GM12878 (cell line): ENCODE measurements around the gene HAUS6. TPM values are rescaled to one million over a fixed set of nuclear protein-coding genes. Genes with fewer than 3 reads are reported as not detected.

ENCODE experiments used
- BACH1 ChIP-seq: fragments of 450-650 bp; IDR thresholded peaks from 2 replicates; pipeline ENCODE4 v1.6.1; 2017; ENCODE audit warnings: mild to moderate bottlenecking, borderline replicate concordance
- EGR1 ChIP-seq, 2 experiments: IDR thresholded peaks; 1 replicate in 1 of 2; 2 replicates in 1 of 2; pipeline ENCODE4 v1.6.1; 2011 to 2012; ENCODE audit warnings: low read depth in 2 of 2, low read length in 2 of 2, borderline replicate concordance in 1 of 2, mild to moderate bottlenecking in 1 of 2, moderate library complexity in 1 of 2
- EZH2 ChIP-seq: IDR thresholded peaks from 2 replicates; pipeline ENCODE4 v1.6.1; 2012; ENCODE audit warnings: low read depth, mild to moderate bottlenecking, control low read depth, inconsistent platforms, low read length, borderline replicate concordance; ENCODE audit not compliant: control insufficient read depth
- MXI1 ChIP-seq: fragments of 150-350 bp; IDR thresholded peaks from 2 replicates; pipeline ENCODE4 v1.6.1; 2011; ENCODE audit warnings: low read depth, mild to moderate bottlenecking, inconsistent platforms, low read length, improper control_type of control experiment
- NBN ChIP-seq: fragments of 450-650 bp; IDR thresholded peaks from 2 replicates; pipeline ENCODE4 v1.6.1; 2016
- PAX8 ChIP-seq: fragments of 450-650 bp; IDR thresholded peaks from 2 replicates; pipeline ENCODE4 v1.6.1; 2017; ENCODE audit warnings: mild to moderate bottlenecking, moderate library complexity
- PBX3 ChIP-seq: IDR thresholded peaks from 2 replicates; pipeline ENCODE4 v1.6.1; 2011; ENCODE audit warnings: mild to moderate bottlenecking, low read depth, low read length, moderate library complexity; ENCODE audit not compliant: insufficient replicate concordance
- PKNOX1 ChIP-seq: fragments of 450-650 bp; IDR thresholded peaks from 2 replicates; pipeline ENCODE4 v1.6.1; 2016; ENCODE audit warnings: mild to moderate bottlenecking
- RB1 ChIP-seq: fragments of 450-650 bp; formaldehyde crosslinking; IDR thresholded peaks from 2 replicates; pipeline ENCODE4 v1.6.1; 2017; ENCODE audit warnings: mild to moderate bottlenecking, borderline replicate concordance
- RFX5 ChIP-seq: IDR thresholded peaks from 2 replicates; pipeline ENCODE4 v1.6.1; 2011; ENCODE audit warnings: low read depth, low read length, improper control_type of control experiment
- SIN3A ChIP-seq: IDR thresholded peaks from 2 replicates; pipeline ENCODE4 v1.6.1; 2012; ENCODE audit warnings: low read depth, low read length, improper control_type of control experiment
- SIX5 ChIP-seq: IDR thresholded peaks from 2 replicates; pipeline ENCODE4 v1.6.1; 2011; ENCODE audit warnings: mild to moderate bottlenecking, low read depth, low read length, moderate library complexity; ENCODE audit not compliant: severe bottlenecking
- STAT3 ChIP-seq: IDR thresholded peaks from 2 replicates; pipeline ENCODE4 v1.6.1; 2011; ENCODE audit warnings: low read depth, low read length, improper control_type of control experiment
- TAF1 ChIP-seq: IDR thresholded peaks from 2 replicates; pipeline ENCODE4 v1.6.1; 2011; ENCODE audit warnings: mild to moderate bottlenecking, low read depth, low read length, borderline replicate concordance
- YY1 ChIP-seq: IDR thresholded peaks from 2 replicates; pipeline ENCODE4 v1.6.1; 2011; ENCODE audit warnings: low read depth, mild to moderate bottlenecking, low read length
- ZNF217 ChIP-seq: fragments of 450-650 bp; IDR thresholded peaks from 2 replicates; pipeline ENCODE4 v1.6.1; 2017; ENCODE audit warnings: antibody characterized with exemption, mild to moderate bottlenecking
- ZNF274 ChIP-seq: IDR thresholded peaks from one replicate; pipeline ENCODE4 v1.8.0; 2011; ENCODE audit not compliant: insufficient read length, insufficient read depth
- ZNF687 ChIP-seq: fragments of 450-650 bp; IDR thresholded peaks from 2 replicates; pipeline ENCODE4 v1.6.1; 2017; ENCODE audit warnings: mild to moderate bottlenecking, moderate library complexity
- ZSCAN29 ChIP-seq: fragments of 450-650 bp; IDR thresholded peaks from 2 replicates; pipeline ENCODE4 v1.6.1; 2017; ENCODE audit warnings: mild to moderate bottlenecking, moderate library complexity
- polyA plus RNA-seq, 11 experiments: library from polyadenylated mRNA; depleted of rRNA in 4 of 11; unstranded in 6 of 11; stranded (reverse) in 5 of 11; fragments of >200 nt; fragmentation: Nextera tagmentation in 4 of 11; fragmentation: Illumina TruSeq in 1 of 11; extraction: Ambion mirVana in 4 of 11; extraction: Trizol in 1 of 11; gene quantifications; 1 replicate in 1 of 11; 2 replicates in 10 of 11; pipeline versions ENCODE4 v1.2.1 to v1.2.3, GENCODE V29; 2011 to 2016; ENCODE audit warnings: inconsistent platforms in 2 of 11, missing spikeins in 2 of 11, low read depth in 1 of 11
- total RNA-seq, 4 experiments: library from RNA; depleted of rRNA in 3 of 4; stranded (reverse); fragments of >200 nt in 3 of 4; fragmentation: Illumina TruSeq in 1 of 4; extraction: Trizol in 1 of 4; gene quantifications; 2 replicates each; pipeline versions ENCODE4 v1.2.1 to v1.2.3, GENCODE V29; 2013 to 2021
- TF ChIP-seq, protein P1 (sequence below): fragments of 450-650 bp; IDR thresholded peaks from 2 replicates; pipeline ENCODE4 v1.6.1; 2017; ENCODE audit warnings: mild to moderate bottlenecking, moderate library complexity

Gene HAUS6
- total and polyA plus RNA-seq, 10 of the 15 experiments (the other 5 are each of a cell fraction or from before 2014, with no cell fraction given): 7.1 to 26.8 (median 16.0) TPM

GRCh38 chr9:19102631-19103345 lies at the start of gene HAUS6 (continued):
- TF ChIP-seq PKNOX1 (peak; percentile 15; the same call in 1 of the 2 replicates), RFX5 (no peak), MXI1 (peak; percentile 72; the same call in 1 of the 2 replicates), RB1 (peak; percentile 84; the same call in 1 of the 2 replicates), ZSCAN29 (no peak), BACH1 (no peak), PBX3 (no peak), SIX5 (peak; percentile 89), ZNF217 (no peak), STAT3 (no peak), EGR1 (IDR thresholded peaks at IDR 0.05; ENCODE audit: borderline replicate concordance in 1 of 2, low read depth in 2 of 2, low read length in 2 of 2) (no peak; a peak in 1 of 3 replicates), ZNF687 (peak; percentile 85), NBN (peak; percentile 68; the same call in 1 of the 2 replicates), PAX8 (no peak), EZH2 (no peak), ZNF274 (no peak), YY1 (peak; percentile 71), SIN3A (peak; percentile 88; the same call in 1 of the 2 replicates), TAF1 (peak; percentile 79; the same call in 1 of the 2 replicates)
- TF ChIP-seq, protein P1, sequence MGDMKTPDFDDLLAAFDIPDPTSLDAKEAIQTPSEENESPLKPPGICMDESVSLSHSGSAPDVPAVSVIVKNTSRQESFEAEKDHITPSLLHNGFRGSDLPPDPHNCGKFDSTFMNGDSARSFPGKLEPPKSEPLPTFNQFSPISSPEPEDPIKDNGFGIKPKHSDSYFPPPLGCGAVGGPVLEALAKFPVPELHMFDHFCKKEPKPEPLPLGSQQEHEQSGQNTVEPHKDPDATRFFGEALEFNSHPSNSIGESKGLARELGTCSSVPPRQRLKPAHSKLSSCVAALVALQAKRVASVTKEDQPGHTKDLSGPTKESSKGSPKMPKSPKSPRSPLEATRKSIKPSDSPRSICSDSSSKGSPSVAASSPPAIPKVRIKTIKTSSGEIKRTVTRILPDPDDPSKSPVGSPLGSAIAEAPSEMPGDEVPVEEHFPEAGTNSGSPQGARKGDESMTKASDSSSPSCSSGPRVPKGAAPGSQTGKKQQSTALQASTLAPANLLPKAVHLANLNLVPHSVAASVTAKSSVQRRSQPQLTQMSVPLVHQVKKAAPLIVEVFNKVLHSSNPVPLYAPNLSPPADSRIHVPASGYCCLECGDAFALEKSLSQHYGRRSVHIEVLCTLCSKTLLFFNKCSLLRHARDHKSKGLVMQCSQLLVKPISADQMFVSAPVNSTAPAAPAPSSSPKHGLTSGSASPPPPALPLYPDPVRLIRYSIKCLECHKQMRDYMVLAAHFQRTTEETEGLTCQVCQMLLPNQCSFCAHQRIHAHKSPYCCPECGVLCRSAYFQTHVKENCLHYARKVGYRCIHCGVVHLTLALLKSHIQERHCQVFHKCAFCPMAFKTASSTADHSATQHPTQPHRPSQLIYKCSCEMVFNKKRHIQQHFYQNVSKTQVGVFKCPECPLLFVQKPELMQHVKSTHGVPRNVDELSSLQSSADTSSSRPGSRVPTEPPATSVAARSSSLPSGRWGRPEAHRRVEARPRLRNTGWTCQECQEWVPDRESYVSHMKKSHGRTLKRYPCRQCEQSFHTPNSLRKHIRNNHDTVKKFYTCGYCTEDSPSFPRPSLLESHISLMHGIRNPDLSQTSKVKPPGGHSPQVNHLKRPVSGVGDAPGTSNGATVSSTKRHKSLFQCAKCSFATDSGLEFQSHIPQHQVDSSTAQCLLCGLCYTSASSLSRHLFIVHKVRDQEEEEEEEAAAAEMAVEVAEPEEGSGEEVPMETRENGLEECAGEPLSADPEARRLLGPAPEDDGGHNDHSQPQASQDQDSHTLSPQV: no peak
